GM06990 (cell line): ENCODE results near the gene SPRY4.
"Not testable (repeated sequence)": the region's sequence is repeated elsewhere in the genome, so short reads cannot be mapped to it uniquely, and the experiment has no call there.

Source experiments
- DNase-seq: peaks from one replicate; pipeline ENCODE4 v3.0.0-alpha.2; 2011; ENCODE audit not compliant: insufficient read length; ENCODE audit errors: extremely low read depth
- H3K27me3 ChIP-seq: replicated peaks from 2 replicates; pipeline ENCODE4 v1.6.0; 2011; ENCODE audit warnings: low read length; ENCODE audit not compliant: control insufficient read depth, insufficient read depth
- H3K36me3 ChIP-seq: 2 replicates; pipeline ENCODE4 v1.5.1; 2011; ENCODE audit warnings: low read length; ENCODE audit not compliant: control insufficient read depth, insufficient read depth
- H3K4me3 ChIP-seq: replicated peaks from 2 replicates; pipeline ENCODE4 v1.5.1; 2011; ENCODE audit warnings: low read depth, mild to moderate bottlenecking, control low read depth, low read length
- TF ChIP-seq, protein P1 (sequence below): IDR thresholded peaks from 2 replicates; pipeline ENCODE4 v1.5.1; 2011; ENCODE audit warnings: low read length, control low read depth, mild to moderate bottlenecking, inconsistent platforms; ENCODE audit not compliant: insufficient read depth, poor library complexity, severe bottlenecking

Gene SPRY4

DNA sequence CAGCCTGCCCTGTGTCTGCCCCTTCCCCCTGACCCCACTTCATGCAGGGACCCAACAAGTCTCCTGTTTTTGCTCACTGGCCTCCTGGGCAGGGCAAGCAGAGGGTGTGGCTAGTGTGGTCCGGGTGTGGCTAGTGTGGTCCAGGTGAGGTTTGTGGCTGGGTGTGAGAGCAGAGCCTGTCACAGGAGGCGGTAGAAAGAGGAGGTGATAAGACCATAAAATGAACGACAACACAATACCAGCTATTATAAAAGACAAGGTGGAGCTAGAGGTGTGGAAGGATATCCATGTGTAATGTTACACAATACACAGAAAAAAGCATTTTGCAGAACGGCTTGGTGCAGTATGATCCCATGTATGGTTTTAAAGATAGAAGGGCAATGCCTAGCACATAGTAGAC is 23.3 kb downstream of the SPRY4 start:
- Histone ChIP-seq H3K36me3 (no peaks in the 10 kb centered on the region), H3K27me3 (no peaks in the 10 kb centered on the region), H3K4me3 (no peak overlapping the region)
- TF ChIP-seq, protein P1, sequence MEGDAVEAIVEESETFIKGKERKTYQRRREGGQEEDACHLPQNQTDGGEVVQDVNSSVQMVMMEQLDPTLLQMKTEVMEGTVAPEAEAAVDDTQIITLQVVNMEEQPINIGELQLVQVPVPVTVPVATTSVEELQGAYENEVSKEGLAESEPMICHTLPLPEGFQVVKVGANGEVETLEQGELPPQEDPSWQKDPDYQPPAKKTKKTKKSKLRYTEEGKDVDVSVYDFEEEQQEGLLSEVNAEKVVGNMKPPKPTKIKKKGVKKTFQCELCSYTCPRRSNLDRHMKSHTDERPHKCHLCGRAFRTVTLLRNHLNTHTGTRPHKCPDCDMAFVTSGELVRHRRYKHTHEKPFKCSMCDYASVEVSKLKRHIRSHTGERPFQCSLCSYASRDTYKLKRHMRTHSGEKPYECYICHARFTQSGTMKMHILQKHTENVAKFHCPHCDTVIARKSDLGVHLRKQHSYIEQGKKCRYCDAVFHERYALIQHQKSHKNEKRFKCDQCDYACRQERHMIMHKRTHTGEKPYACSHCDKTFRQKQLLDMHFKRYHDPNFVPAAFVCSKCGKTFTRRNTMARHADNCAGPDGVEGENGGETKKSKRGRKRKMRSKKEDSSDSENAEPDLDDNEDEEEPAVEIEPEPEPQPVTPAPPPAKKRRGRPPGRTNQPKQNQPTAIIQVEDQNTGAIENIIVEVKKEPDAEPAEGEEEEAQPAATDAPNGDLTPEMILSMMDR = no peak
- no peak for DNase-seq

DNA sequence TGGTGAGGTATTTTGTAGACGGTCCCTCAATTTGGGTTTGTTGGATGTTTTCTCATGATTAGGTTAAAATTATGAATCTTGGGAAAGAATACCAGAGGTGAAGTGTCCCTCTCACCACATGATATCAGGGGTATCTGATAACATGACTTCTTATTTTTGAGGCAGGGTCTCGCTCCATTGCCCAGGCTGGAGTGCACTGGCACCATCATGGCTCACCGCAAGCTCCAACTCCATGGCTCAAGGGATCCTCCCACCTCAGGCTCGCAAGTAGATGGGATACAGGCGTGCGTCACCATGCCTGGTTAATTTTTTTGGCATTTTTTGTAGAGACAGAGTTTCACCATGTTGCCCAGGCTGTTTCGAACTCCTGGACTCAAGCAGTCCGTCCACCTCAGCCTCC is 24.1 kb downstream of the SPRY4 start:
- no peak overlapping the region for H3K4me3 ChIP-seq
- H3K27me3 ChIP-seq = no peaks in the 10 kb centered on the region
- TF ChIP-seq, protein P1 = no peak
- no peak for DNase-seq
- H3K36me3 ChIP-seq = no peaks in the 10 kb centered on the region

DNA sequence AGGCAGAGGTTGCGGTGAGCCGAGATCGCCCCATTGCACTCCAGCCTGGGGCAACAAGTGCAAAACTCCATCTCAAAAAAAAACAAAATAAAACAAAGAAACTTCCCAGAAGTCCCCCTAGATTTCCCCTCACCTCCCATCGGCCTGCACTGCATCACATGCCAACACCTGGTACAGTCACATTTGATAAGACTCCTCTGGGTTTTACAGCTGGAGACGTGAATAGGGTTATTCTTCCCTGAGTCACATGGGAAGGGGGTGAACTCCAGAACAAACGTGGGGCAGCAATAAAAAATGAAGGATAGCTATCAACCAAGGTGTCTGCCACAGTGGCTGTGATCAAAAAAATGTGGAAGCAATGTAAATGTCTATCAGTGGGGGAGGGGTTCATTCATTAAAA is 26.0 kb downstream of the SPRY4 start:
- no peak for DNase-seq
- TF ChIP-seq, protein P1 = no peak
- no peak overlapping the region for H3K4me3 ChIP-seq
- H3K27me3 ChIP-seq = no peaks in the 10 kb centered on the region
- no peaks in the 10 kb centered on the region for H3K36me3 ChIP-seq

DNA sequence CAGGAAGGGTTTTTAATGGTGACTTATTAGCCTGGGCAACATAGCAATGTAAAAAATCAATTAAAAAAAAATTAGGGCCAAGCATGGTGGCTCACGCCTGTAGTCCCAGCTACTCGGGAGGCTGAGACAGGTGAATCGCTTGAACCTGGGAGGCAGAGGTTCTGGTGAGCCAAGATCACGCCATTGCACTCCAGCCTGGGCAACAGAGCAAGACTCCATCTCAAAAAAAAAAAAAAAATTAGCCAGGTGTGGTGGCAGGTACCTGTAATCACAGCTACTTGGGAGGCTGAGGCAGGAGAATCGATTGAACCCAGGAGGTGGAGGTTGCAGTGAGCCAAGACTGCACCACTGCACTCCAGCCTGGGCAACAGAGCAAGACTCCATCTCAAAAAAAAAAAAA is 27.0 kb downstream of the SPRY4 start:
- not testable (repeated sequence) for H3K27me3 ChIP-seq, H3K36me3 ChIP-seq, H3K4me3 ChIP-seq, DNase-seq

DNA sequence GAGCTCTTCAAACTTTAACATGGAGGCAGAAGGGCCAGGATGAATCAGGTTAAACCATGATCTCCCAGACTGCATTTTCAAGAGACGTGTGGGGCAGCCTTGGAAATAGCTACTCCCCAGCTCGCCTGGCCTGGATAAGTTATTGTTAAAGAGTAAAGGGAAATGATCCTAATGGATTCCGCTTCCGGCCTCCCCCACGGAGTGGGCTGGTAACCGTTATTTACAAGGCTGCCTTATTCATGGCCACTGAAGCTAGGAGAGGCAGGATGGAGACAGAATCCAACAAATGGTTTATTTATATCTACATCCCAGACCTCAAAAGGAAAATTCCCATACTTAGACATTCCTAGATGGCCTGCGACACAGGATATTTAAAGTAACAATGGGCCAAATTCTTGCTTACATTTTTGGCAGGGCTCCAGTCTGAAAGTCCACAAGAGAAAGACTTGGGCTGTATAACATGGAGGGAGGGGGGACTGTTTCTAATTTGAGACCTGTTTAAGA is 27.9 kb downstream of the SPRY4 start:
- Histone ChIP-seq H3K27me3 (no peaks in the 10 kb centered on the region), H3K36me3 (no peaks in the 10 kb centered on the region), H3K4me3 (no peak overlapping the region)
- DNase-seq = no peak
- TF ChIP-seq, protein P1 = no peak

DNA sequence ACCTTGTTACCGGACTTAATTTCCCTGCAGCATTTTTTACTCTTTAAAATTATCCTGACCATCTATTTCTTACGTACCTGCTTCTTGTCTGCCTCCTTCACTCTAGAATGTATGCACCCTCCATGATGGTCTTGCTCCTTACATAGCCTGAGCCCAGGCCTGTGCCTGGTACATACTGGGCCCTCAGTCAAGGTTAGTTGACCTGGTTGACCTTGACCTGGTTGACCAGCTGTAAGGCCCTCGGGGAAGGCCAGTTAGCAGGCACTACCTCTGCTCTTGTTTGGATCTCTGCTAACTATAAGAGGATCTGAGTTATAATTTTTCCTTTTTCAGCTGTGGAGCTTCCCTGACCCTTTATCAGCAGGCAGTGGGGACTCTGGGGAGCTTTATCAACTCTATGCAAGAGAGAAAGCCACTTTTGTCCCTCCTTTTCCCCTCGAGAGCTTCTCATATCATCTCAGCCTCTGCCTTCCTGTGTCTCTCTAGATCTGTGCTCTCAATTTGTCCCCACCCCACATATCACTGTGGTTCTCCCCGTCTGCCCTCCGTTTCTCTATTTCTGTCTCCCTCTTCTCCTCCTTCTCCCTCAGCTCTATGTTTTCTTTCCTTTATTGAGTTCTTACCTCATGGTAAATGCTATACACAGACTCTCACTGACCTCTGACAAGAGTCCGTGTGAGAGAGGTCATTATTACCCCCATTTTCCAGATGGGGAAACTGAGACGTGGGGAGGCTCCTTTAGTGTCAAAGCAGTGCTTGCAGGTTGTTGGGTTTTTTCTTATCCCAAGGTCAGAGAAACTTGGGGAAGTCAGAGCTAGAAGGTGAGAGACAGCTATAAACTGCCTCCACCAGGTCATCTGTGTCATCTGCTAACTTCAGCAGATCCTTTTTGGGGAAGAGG is 28.6 kb downstream of the SPRY4 start:
- H3K4me3 ChIP-seq = no peak overlapping the region
- H3K27me3 ChIP-seq = no peaks in the 10 kb centered on the region
- H3K36me3 ChIP-seq = no peaks in the 10 kb centered on the region
- TF ChIP-seq, protein P1 = no peak
- no peak for DNase-seq
